ENCODE measurements around the gene CEP72. TPM values are rescaled to one million over a fixed set of nuclear protein-coding genes. Genes with fewer than 3 reads are reported as not detected.
A peak's percentile ranks its signal among the peaks of the same experiment; 100 is the strongest.

The CEP72 gene
- total RNA-seq, 1 donor from 2014 or later = 7.6 TPM

- H3K27ac Mint-ChIP-seq (ENCODE audit: unreplicated experiment) = peak overlapping the region; percentile 70
- H3K36me3 Mint-ChIP-seq (ENCODE audit: unreplicated experiment) = no peaks in the 10 kb centered on the region
- no peak for TF ChIP-seq CTCF (IDR thresholded peaks at IDR 0.05)
These were observed 61.2 kb downstream of the CEP72 start for GRCh38 chr5:673161-673830.

DNA sequence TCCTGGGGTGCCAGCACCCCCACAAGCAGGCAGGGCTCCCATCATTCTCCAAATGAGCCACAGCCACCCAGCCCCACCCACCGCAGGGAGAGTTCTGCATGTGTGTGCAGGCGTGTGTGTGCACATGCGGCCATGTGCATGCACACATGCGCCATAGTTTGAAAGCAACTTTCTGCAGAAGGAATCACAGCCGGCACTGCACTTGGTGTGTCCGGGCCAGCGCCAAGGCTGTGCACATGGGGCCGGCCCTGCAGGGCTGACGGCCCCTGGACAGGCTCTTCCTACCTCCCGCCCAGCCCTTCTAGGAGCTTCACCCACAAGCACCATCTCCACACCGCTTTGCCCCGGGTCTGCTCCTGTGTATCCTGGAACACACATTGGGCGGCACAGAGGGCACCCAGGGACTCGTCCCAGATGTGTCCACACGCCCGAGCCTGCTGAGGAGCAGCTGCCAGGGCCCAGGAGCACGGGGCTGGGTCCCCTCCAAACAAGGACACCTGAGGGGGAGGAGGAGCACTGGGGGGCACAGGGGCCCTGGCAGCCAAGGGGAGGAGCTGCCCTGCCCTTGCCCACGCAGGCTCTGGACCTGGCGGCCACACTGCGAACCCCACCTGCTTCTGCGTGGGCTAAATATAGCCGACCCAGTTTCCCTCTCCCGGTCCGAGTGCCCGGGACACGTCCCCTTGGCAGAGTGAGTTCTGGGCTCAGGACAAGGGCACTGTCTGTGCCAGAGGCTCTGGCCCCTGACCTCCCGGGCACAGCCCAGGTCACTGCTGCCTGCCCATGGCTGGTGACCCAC lies 61.9 kb downstream of the CEP72 start:
- H3K4me1 Mint-ChIP-seq (ENCODE audit: unreplicated experiment) = peaks cover 7% of the 10 kb centered on the region
- H3K36me3 Mint-ChIP-seq (ENCODE audit: unreplicated experiment) = no peaks in the 10 kb centered on the region
- no peaks in the 10 kb centered on the region for H3K9me3 Mint-ChIP-seq (ENCODE audit: unreplicated experiment)
- no peak overlapping the region for H3K4me3 Mint-ChIP-seq (ENCODE audit: unreplicated experiment)
- no peak for TF ChIP-seq CTCF (IDR thresholded peaks at IDR 0.05)
- DNase-seq (ENCODE audit: extremely low spot score, unreplicated experiment) = peak; percentile 83
- no peak overlapping the region for H3K27ac Mint-ChIP-seq (ENCODE audit: unreplicated experiment)
- no peaks in the 10 kb centered on the region for H3K27me3 Mint-ChIP-seq (ENCODE audit: unreplicated experiment)

More at GRCh38 chr5:673161-673830, 61.2 kb downstream of the CEP72 start:
- Mint-ChIP-seq H3K9me3 (ENCODE audit: unreplicated experiment) (no peaks in the 10 kb centered on the region), H3K27me3 (ENCODE audit: unreplicated experiment) (no peaks in the 10 kb centered on the region), H3K4me3 (ENCODE audit: unreplicated experiment) (no peak overlapping the region), H3K4me1 (ENCODE audit: unreplicated experiment) (peaks cover 7% of the 10 kb centered on the region)
- DNase-seq (ENCODE audit: extremely low spot score, unreplicated experiment) = no peak

DNA sequence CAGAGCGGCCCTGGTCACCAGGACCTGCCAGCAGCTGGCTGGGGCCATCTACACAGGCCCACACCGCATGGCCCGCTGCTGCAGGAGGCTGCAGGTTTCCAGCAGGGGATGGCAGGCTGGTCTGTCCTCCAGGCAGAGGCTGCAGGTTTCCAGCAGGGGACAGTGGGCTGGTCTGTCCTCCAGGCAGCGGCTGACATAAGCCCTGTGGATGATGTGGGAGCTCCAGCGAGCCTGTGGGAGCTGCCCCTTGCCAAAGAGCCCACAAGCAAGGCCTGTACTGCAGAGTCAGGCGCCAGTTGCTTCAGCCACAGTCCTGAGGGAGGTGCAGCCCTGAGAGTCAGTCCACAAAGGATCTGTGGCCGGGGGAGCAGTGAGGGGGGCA lies 62.5 kb downstream of the CEP72 start:
- no peak for TF ChIP-seq CTCF (IDR thresholded peaks at IDR 0.05)
- peak; percentile 75 for DNase-seq (ENCODE audit: extremely low spot score, unreplicated experiment)
- Mint-ChIP-seq H3K27me3 (ENCODE audit: unreplicated experiment) (no peaks in the 10 kb centered on the region), H3K9me3 (ENCODE audit: unreplicated experiment) (no peaks in the 10 kb centered on the region), H3K36me3 (ENCODE audit: unreplicated experiment) (no peaks in the 10 kb centered on the region), H3K27ac (ENCODE audit: unreplicated experiment) (no peak overlapping the region), H3K4me3 (ENCODE audit: unreplicated experiment) (no peak overlapping the region), H3K4me1 (ENCODE audit: unreplicated experiment) (peaks cover 7% of the 10 kb centered on the region)

DNA sequence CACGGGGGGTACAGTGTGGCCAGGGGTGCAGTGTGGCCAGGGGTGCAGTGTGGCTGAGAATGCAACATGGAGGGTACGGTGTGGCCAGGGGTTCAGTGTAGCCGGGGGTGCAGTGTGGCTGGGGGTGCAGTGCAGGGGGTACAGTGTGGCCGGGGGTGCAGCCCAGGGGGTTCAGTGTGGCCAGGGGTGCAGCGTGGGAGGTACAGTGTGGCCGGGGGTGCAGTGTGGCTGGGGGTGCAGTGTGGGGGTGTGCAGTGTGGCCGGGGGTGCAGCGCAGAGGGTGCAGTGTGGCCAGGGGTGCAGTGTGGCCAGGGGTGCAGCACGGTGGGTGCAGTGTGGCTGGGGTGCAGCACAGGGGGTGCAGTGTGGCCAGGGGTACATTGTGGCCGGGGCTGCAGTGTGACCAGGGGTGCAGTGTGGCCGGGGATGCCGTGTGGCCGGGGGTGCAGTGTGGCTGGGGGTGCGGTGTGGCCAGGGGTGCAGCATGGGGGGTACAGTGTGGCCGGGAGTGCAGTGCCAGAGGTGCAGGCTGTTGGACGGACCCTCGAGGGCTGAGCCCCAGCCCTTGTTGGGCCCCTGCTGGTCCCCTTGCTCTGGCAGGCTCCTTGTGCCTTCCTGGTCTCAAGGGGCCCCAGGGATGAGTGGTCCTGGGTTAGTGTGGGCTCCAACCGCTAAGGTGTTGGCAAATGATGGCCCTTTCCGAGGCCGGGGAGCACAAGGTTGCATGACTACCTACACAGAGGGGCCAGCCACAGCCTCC lies 63.2 kb downstream of the CEP72 start:
- peaks cover 7% of the 10 kb centered on the region for H3K4me1 Mint-ChIP-seq (ENCODE audit: unreplicated experiment)
- no peak overlapping the region for H3K27ac Mint-ChIP-seq (ENCODE audit: unreplicated experiment)
- H3K27me3 Mint-ChIP-seq (ENCODE audit: unreplicated experiment) = no peaks in the 10 kb centered on the region
- peak; percentile 76 for DNase-seq (ENCODE audit: extremely low spot score, unreplicated experiment)
- no peaks in the 10 kb centered on the region for H3K9me3 Mint-ChIP-seq (ENCODE audit: unreplicated experiment)
- TF ChIP-seq CTCF (IDR thresholded peaks at IDR 0.05) = no peak
- no peak overlapping the region for H3K4me3 Mint-ChIP-seq (ENCODE audit: unreplicated experiment)
- no peaks in the 10 kb centered on the region for H3K36me3 Mint-ChIP-seq (ENCODE audit: unreplicated experiment)

Data from osteocyte (in vitro differentiated cells).